ENCODE results near the gene KIFC1.

DNA sequence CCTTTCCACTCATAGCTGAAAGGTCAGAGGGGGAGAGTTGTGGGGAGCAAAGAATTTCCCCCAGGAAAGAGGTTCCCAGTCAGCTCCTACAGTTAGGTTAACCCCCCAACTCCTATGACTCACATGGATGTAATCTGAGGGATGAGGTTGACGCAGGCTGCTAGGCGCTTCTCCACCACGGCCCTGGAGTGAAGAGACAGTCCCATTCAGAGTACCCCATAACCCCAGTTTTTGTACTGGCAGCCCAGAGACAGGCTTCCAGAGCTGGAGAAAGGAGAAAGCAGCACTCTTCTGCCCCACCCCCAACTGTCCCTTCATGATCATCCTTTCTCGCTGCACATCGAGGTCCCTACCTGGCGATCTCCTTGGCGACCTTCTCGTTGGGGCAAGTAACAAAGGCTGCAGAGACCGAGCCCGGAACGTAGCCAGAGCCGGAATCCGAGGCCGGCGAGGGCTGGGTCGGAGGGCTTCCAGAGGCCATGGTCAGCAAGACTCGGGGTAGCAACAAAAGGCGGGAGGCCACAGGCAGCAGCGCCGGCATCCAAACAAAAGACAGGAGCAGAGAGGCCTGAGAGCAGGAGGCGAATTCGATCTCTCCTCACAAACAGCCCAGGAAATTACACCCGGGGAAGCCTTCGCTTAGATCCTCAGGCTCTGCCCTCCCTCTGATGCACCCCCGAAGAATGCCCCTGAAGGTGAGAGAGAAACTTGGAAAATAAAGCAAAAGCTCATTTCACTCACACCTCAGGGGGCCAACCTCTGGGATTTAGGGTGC is 25.7 kb downstream of the KIFC1 start:
- TF ChIP-seq POLR2A (IDR thresholded peaks at IDR 0.05) (no peak), POLR2AphosphoS5 (IDR thresholded peaks at IDR 0.05) (no peak), EP300 (IDR thresholded peaks at IDR 0.05) (no peak)
- TF ChIP-seq, protein P1, sequence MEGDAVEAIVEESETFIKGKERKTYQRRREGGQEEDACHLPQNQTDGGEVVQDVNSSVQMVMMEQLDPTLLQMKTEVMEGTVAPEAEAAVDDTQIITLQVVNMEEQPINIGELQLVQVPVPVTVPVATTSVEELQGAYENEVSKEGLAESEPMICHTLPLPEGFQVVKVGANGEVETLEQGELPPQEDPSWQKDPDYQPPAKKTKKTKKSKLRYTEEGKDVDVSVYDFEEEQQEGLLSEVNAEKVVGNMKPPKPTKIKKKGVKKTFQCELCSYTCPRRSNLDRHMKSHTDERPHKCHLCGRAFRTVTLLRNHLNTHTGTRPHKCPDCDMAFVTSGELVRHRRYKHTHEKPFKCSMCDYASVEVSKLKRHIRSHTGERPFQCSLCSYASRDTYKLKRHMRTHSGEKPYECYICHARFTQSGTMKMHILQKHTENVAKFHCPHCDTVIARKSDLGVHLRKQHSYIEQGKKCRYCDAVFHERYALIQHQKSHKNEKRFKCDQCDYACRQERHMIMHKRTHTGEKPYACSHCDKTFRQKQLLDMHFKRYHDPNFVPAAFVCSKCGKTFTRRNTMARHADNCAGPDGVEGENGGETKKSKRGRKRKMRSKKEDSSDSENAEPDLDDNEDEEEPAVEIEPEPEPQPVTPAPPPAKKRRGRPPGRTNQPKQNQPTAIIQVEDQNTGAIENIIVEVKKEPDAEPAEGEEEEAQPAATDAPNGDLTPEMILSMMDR (IDR thresholded peaks at IDR 0.05) = no peak

Data from suprapubic skin (tissue), 4 donors.